Stimulated activated CD8-positive, alpha-beta memory T cell treated with anti-CD3 and anti-CD28 coated beads, Interleukin-4, amount 100 ng/mL, for 4 hours (primary cell): ENCODE measurements around the gene DMRTB1.

Experiments
- DNase-seq, 2 donors: peaks; one replicate each; pipeline ENCODE4 v3.0.0-alpha.2; 2020; ENCODE audit warnings: low read depth in 2 of 2, low spot score in 1 of 2

The DMRTB1 gene

DNA sequence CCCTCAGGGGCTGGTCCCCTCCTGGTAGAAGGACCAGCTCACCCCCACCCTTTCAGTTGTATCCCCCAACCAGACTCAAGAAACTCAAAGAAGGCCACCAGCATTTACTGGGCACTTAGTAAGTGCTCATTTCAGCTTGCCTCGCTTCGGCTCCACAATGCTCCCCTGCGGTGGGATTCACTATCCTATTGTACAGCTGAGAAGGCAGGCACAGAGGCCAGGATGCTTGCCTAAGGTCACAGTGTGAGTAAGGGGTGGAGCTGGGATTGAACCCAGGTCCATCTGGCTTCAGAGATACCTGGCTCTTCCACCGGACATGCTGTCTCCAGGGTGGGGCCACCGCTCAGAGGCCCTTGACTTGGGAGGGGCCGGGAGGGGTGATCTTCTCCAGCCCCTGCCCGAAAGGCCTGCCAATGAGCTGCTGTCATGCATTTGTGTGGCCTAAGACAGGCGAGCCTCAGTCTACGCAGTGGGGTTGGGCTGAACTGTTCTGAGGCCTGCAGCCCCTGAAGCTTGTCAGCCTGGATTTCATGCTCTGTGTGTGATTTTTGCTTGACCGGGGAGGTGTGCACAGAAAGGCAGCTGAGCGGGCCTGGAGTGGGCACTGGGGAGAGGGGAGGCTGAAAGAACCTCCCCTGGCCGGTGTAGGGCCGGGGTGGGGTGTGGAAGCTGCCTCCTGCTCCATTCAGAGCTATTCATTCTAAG, 48.1 kb downstream of the DMRTB1 start:
- DNase-seq = no peak

- no peak for DNase-seq
These were observed 49.1 kb downstream of the DMRTB1 start for GRCh38 chr1:53508056-53508990.

- DNase-seq = no peak
These were observed 49.9 kb downstream of the DMRTB1 start for GRCh38 chr1:53508991-53509666.

DNA sequence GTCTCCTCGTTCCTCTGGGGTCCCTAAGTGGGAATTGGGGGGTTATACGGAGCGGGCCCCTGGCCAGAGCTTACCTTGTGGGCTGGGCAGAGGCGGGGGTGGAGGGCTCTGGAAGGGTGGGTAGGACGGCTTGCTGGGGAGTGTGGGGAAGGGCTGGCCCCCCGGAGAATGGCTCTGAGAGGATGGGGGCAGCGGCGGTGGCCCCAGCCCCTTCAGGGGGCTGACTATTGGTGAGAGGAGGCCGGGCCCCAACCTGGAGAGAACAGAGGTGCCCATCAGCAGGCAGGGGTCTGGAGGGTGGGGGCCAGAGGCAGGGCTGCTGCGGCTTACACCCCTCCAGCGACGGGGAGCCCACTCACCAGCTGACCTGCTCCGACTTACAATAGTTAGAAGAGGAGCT, 50.6 kb downstream of the DMRTB1 start:
- DNase-seq = no peak

- no peak for DNase-seq
These were observed 51.0 kb downstream of the DMRTB1 start for GRCh38 chr1:53510215-53510614.

DNA sequence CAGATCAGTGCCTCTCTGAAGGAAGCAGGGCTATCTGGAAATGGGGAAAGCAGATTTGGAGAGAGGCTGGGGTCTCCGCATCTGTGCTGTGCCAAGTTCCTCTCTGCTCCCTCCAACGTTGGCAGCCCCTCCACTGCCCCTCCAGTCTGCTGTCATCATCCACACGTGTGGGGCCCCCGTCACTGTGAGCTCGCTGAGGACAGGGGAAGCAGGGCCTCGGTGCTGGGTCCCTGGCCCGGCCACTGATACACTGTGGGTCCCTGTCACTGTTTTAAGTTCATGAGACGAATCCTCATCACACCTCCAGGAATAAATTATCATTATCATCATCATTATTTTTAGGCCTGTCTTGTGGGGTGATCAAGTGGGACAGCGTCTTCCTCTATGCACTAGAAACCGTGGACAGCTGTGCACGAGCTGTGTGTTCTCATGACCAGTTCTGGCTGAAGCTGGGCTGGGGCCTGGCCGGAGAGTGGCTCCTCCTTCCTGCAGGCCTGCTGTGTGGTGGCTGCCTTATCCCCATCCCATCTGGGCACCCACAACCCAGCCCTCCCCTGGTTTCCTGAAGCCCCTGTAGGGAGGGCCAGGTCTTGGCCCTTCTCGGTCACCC, 52.2 kb downstream of the DMRTB1 start:
- no peak for DNase-seq

- no peak for DNase-seq
These were observed 53.0 kb downstream of the DMRTB1 start for GRCh38 chr1:53511933-53512806.

DNA sequence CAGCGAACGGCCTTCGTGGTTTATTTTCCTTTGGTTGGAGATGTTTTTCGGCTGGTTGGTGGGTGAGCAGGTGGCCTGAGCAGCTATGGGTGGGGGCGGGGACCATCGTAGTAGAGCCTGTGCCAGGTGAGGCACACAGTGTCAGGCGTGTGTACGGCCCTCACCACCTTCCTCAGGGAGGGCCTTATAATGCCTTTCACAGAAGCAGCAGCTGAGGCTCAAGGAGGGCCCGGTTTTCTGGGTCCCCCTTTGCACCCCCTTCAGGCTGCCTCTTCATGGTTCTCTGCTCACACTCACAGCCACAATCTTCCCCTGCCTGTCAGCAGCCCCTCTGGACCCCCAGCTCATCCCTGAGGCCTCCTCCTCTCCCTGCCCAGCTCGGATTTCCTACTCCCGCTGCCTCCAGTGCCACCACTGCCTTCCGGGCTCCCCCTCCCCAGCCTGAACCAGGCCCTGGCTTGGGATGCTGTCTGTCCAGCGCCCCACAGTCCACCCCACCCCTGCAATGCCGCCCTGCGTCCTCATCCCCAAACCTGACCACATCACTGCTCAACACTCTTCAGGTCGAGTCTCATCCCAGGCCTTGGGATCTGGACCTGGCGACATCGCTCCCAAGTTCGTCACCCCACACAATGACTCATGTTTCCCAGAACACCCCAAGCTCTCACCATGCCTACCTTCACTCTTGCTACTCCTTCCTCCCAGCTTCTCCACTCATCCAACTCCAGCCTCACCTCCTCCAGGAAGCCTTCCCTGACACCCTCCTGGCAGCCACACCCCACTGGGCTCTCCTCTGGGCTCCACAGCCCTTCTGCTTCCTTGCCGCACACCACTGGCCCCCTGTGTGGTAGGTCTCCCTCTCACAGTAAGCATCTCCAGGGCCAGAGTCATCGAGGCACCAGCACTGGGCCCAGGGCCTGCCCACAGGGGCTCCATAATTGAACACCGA, 53.9 kb downstream of the DMRTB1 start:
- no peak for DNase-seq

DNA sequence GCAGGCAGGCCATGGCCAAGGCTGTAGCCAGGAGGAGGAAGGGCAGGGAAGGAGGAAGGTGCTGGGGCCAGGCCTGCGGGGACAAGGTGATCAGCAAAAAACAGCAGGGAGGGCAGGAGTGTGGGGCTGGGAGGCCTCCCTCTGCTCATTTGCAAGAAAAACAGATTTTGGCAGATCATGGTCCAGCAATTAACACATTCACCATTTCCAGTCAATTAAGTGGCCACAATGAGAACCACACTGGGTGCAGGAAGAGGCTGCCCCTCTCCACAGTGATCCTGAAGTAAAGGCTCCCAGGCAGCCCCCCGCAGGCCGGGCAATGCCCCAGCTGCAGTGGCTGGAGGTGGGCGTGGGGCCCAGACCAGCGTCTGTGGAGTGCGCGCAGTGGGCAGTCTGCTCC, 54.6 kb downstream of the DMRTB1 start:
- no peak for DNase-seq

DNA sequence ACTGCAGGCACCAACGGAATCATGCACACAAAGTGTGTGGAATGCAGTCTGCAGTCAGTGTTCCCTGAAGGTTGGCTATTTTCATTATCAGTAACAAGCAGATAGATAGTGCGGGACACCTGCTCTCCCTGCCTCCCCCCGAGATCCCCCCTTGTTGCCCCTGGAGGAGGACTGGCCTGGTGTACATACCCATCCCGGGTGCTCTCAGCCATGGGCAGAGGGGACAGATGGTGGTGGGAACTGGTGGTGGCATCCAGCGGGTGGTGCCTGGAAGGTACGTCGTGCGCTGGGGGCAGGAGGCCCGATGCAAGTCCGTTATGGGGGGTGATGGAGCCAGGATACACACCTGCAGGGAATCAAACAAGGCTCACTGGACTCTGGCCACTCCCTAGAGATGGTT, 55.2 kb downstream of the DMRTB1 start:
- DNase-seq = no peak

DNA sequence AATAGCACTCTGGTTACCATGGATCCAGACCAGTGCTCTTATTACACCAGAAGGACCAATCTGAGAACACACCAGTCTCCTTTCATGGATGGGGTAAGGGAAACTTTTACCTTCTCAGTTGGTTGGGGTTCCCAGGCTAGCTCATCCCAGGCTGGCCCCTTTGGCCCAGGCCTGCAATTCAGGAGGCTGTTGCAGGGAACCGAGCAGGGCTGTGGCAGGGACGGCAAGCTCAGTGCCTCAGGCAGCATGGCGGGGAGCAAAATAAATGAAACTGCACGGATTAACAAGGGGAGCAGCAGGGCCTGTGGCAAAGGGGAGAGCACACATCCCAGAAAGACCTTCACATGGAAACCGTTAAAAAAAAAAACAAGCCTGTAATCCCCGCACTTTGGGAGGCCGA, 57.0 kb downstream of the DMRTB1 start:
- DNase-seq = no peak
